Measurements from ENCODE around the gene CNR1. TPM values are rescaled to one million over a fixed set of nuclear protein-coding genes. Genes with fewer than 3 reads are reported as not detected.

CNR1 gene
- polyA plus RNA-seq, 1 of the 3 experiments (the other 2 are of a cell fraction), result not detected

GRCh38 chr6:88161940-88162339 is 4.2 kb downstream of the CNR1 start:
- H3K4me3 ChIP-seq (ENCODE audit: low read depth in 2 of 2, low read length in 1 of 2), result no peak overlapping the region
- ChIA-PET POLR2A (no interaction called here), CTCF (no interaction called here)
- no peak overlapping the region for H3K9ac ChIP-seq
- H3K27ac ChIP-seq (ENCODE audit: low read depth in 2 of 2, low read length in 1 of 2), result no peak overlapping the region
- H2AFZ ChIP-seq (ENCODE audit: low read depth), result no peak overlapping the region
- no peaks in the 10 kb centered on the region for H4K20me1 ChIP-seq (ENCODE audit: insufficient read depth)
- WGBS (ENCODE audit: low lambda C conversion rate), result 39% methylated on average over 4 of the region's 4 CpGs
- peaks cover 0 to 4% of the 10 kb centered on the region in 2 experiments; a peak in 1 of 4 replicates for H3K4me1 ChIP-seq (ENCODE audit: control insufficient read depth in 1 of 2, insufficient read depth in 2 of 2, low read depth in 1 of 2, low read length in 1 of 2)
- H3F3A ChIP-seq (replicated peaks; ENCODE audit: insufficient read depth), result no peaks in the 10 kb centered on the region
- H3K9me2 ChIP-seq, result no peaks in the 10 kb centered on the region
- H3K4me2 ChIP-seq, result no peak overlapping the region
- TF ChIP-seq TEAD4 (IDR thresholded peaks at IDR 0.05; ENCODE audit: borderline replicate concordance, insufficient read depth), result no peak
- no peak for TF ChIP-seq TCF12 (IDR thresholded peaks at IDR 0.05)
- TF ChIP-seq EP300 (IDR thresholded peaks at IDR 0.05; ENCODE audit: borderline replicate concordance in 1 of 2, low read depth in 1 of 2, low read length in 1 of 2), result no peak
- no peak for TF ChIP-seq MEF2A (IDR thresholded peaks at IDR 0.05; ENCODE audit: borderline replicate concordance, low read depth)
- no peak for TF ChIP-seq FOXM1 (IDR thresholded peaks at IDR 0.05; ENCODE audit: low read depth)
- no peak for TF ChIP-seq REST (IDR thresholded peaks at IDR 0.05; ENCODE audit: low read depth, low read length)
- TF ChIP-seq USF1 (IDR thresholded peaks at IDR 0.05; ENCODE audit: borderline replicate concordance, low read depth), result no peak
- TF ChIP-seq MAX (IDR thresholded peaks at IDR 0.05; ENCODE audit: low read depth), result no peak
- no peak for TF ChIP-seq USF2 (IDR thresholded peaks at IDR 0.05; ENCODE audit: borderline replicate concordance, low read depth, low read length)
- no peak for TF ChIP-seq ZBTB33 (IDR thresholded peaks at IDR 0.05; ENCODE audit: borderline replicate concordance, low read depth)
- TF ChIP-seq FOSL2 (IDR thresholded peaks at IDR 0.05; ENCODE audit: borderline replicate concordance, low read depth), result no peak
- no peak for TF ChIP-seq JUND (IDR thresholded peaks at IDR 0.05)
- TF ChIP-seq YY1 (IDR thresholded peaks at IDR 0.05; ENCODE audit: low read depth), result no peak
- TF ChIP-seq GABPA (IDR thresholded peaks at IDR 0.05; ENCODE audit: low read depth), result no peak
- TF ChIP-seq PBX3 (IDR thresholded peaks at IDR 0.05), result no peak
- no peak for TF ChIP-seq FOXJ3 (CRISPR knock-in tag; IDR thresholded peaks at IDR 0.05)
- TF ChIP-seq CHD2 (IDR thresholded peaks at IDR 0.05; ENCODE audit: low read length, partially characterized antibody), result no peak
- peaks cover 18% of the 10 kb centered on the region for H3K27me3 ChIP-seq (ENCODE audit: insufficient read depth)
- no peaks in the 10 kb centered on the region for H3K9me3 ChIP-seq
- H3K36me3 ChIP-seq (replicated peaks in 1 of 2; ENCODE audit: control insufficient read depth in 1 of 2, insufficient read depth in 2 of 2, low read length in 1 of 2), result no peaks in the 10 kb centered on the region
- DNase-seq, result no peak
- no peaks in the 10 kb centered on the region for H3K79me2 ChIP-seq (ENCODE audit: insufficient read depth)

All from SK-N-SH (cell line).